Activated CD4-positive, CD25-positive, alpha-beta regulatory T cell treated with anti-CD3 and anti-CD28 coated beads, Interleukin-2, amount 50 U/mL, for 16 hours (primary cell): Measurements from ENCODE around the gene RASSF5.

Source experiments
- DNase-seq: peaks from one replicate; pipeline ENCODE4 v3.0.0-alpha.2; 2020; ENCODE audit warnings: low read depth, low spot score

The RASSF5 gene, protein sequence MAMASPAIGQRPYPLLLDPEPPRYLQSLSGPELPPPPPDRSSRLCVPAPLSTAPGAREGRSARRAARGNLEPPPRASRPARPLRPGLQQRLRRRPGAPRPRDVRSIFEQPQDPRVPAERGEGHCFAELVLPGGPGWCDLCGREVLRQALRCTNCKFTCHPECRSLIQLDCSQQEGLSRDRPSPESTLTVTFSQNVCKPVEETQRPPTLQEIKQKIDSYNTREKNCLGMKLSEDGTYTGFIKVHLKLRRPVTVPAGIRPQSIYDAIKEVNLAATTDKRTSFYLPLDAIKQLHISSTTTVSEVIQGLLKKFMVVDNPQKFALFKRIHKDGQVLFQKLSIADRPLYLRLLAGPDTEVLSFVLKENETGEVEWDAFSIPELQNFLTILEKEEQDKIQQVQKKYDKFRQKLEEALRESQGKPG

DNA sequence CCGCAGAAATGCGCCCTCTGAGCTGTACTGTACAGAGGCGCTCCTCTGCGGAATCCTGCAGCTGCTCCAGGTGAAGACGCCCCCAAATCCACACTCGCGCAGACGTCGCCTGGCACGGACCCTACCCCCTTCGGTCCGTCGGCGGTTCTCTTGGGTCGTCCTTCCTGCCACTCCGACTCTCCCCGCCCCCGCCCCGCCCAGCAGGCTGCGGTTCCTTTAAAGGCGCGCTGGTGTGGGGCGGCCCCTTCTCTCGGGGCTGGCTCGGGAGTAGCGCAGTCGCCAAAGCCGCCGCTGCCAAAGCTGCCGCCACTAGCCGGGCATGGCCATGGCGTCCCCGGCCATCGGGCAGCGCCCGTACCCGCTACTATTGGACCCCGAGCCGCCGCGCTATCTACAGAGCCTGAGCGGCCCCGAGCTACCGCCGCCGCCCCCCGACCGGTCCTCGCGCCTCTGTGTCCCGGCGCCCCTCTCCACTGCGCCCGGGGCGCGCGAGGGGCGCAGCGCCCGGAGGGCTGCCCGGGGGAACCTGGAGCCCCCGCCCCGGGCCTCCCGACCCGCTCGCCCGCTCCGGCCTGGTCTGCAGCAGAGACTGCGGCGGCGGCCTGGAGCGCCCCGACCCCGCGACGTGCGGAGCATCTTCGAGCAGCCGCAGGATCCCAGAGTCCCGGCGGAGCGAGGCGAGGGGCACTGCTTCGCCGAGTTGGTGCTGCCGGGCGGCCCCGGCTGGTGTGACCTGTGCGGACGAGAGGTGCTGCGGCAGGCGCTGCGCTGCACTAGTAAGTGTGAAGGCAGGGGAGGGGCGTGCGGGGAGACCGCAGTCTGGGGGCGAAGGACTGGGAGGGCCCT lies at the start of gene RASSF5:
RASSF5 (plus strand) TSS at position 248 of the 846 bp plus-strand sequence; CDS start at position 320, 72 bp downstream.
- peak; percentile 41 for DNase-seq

DNA sequence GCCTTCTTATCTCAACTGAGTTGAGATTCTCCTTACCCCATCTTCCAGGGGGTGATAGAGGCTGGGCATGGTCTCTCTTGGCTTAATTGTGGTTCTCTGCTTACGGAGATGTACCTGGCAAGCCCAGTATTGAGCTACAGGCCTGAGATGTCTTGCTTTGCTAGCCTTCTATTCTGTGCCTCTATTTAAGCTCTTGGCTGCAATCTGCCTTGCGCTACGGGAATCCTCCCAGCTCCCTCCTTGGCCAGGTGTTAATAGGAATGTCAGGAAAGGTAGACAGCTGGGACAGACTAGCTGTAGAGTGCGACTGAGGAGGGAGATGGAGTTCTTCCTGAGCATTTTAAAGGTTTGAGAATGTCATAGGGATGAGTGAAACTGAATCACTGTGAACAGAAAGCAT lies 47.6 kb upstream of the RASSF5 start:
- DNase-seq, result no peak

DNA sequence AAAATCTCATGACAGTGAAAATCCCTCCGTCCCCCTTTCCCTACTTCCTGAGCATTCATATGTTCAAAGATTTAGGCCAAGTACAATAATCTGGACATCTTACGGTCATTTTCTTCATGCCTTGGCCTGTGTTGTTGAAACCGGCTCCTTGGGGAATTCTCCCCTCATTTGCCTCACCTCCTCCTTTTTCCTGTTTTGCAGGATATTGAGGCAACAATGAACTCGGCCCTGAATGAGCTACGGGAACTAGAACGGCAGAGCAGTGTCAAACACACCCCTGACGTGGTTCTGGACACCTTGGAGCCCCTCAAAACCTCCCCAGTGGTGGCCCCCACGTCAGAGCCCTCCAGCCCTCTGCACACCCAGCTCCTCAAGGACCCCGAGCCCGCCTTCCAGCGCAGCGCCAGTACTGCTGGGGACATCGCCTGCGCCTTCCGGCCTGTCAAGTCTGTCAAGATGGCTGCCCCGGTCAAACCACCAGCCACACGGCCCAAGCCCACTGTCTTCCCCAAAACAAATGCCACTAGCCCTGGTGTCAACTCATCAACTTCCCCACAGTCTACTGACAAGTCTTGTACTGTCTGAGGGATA lies 46.4 kb upstream of the RASSF5 start:
- no peak for DNase-seq

DNA sequence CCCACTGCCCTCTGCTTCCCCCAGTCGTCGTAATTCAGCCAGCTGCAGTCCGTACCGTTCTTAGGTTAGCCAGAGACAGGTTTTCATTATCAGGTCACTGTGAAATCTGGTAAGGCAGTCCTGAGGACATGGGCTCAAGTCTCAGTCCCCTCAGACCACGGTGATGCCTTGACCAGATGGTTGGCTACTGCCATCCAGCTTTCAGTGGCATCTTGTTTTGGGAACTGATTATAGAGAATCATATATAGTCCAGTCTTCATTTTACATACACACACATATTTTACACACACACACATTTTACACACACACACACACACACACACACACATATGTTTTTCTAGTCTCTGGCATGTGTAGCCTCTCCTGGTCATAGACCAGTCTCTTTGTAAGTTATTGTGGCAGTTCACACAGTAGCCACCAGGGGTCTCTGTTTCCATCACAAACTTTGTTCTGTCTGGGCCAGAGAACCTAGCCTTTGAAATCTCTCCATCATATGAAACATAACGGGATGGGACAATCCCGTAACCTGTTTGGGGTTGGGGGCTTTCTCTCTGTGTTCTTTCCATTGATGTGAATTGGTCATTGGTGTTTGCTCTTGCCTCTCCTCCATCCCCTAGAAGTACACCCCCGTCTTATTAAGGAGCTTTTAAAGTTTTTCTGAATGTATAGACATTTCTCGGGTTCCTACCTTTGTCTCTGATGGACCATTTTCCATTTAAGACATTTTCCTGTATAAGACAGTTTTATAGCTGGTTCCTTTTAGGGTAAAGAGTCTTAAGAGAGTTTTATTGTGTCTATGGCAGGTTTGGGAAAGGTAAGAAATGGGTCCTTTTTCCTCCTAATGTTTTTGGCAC lies 45.5 kb upstream of the RASSF5 start:
- DNase-seq, result peak; percentile 58

DNA sequence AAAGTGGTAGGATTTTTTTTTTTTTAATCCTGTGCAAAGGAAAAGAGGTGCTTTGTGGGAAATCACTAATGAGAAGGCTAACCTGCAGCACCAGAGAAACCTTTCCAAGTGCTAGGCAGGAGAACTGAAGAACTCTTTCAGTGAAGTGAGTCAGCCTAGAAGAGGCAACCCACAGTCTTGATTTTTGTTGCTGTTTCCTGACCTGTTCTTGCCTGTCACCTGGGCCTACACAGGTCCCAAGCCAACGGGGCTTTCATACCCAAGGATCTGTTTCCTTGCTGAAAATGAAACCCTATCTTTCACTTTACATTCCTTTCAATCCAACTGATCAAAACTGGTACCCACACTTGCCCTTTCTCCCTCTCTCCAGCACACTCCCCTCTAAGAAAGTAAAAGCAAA lies 44.2 kb upstream of the RASSF5 start:
- DNase-seq, result no peak

DNA sequence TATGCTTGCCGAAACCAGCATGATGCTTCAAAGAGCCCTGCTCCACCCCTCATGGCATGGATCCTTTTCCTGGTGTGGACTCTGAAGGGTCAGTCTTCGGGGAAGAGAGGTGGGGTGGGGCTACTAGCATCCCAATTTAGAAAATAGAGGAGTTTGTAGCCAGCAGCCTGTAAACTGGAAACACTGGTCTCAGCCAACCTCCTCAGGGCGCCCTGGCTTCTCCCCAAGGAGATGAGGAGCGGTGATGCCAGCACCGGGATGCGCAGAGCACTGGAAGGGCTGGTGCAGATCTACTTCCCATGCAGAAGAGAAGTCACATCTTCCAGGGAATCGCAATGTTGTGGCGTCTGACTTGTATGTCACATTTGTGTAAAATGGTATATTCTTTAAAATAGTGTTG lies 43.4 kb upstream of the RASSF5 start:
- DNase-seq, result no peak

DNA sequence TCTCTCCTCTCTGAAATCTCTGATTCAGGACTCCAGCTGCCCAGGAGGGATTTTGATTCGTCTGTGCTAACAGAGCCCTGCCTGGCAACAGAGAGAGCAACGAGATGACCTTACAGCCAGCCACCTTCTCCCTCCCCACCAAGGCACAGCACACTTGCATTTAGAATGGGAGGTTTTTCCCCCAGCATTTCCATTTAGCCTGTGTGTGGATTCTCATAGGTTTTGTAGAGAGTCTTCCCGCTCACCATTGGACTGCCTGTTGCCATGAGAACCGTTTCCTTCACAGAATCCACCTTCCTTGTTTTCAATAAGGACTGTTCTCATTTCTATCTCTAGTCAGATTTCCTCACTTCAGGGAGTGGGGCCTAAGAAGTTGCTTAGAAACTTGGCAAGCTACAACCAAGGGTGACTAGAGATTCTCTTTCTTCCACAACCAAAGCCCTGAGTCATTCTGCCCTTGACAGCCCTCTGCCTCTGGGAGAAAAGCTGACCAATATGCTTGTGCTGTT lies 42.8 kb upstream of the RASSF5 start:
- DNase-seq, result no peak

DNA sequence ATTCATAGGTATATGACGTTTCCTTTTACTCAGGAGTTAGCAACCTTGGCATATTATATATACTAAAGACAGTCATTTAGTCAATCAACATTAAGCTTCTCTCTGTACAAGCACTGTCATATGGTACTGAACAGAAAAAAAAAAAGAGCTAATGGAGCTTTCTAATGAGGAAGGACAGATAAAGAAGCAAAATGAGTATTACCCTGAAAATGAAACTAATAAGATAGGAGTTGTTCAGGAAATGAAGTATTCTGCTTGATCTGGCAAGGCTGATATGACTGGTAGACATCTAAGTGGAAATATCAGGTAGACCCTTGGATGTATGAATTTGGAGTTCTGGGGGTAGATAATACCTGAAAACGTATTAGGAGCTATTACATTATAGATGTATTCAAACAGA lies 41.4 kb upstream of the RASSF5 start:
- no peak for DNase-seq

DNA sequence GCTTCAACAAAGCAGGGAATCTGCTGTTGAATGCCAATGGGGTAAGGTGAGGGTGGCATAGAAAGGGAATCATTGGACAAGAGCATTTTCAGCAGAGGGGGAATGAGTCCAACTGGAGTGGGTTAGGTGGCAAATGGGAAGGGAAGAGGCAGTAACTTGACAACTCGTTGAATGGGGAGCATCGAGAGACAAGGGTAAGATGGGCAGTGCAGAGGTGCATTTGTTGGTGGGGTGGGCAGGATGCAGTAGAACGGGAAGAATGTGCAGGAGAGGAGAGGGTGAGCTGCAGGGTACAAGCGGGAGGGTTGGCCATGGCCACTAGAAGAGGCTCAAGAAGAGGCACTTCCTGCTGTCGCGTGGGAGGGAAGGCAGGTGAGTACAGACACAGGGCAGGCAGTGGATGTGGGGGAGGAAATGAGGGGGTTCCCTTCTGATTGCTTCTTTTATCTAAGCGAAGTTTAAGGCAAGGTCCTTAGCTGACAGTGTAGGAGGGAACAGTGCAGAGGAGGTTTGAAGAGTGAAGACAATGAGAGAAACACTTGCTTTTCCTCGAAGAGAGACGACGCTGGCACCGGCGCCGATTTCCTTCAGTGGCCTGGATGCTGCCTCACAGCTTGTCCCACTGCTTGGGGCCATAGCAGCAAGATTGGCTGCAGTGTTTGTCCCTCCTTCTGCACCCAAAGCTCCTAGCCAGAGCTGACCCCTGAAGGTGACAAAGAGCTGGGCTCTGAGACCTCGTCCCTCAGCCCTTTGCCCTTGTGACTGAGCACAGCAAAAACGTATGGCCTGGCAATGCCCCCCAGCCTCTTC lies 40.3 kb upstream of the RASSF5 start:
- DNase-seq, result no peak

DNA sequence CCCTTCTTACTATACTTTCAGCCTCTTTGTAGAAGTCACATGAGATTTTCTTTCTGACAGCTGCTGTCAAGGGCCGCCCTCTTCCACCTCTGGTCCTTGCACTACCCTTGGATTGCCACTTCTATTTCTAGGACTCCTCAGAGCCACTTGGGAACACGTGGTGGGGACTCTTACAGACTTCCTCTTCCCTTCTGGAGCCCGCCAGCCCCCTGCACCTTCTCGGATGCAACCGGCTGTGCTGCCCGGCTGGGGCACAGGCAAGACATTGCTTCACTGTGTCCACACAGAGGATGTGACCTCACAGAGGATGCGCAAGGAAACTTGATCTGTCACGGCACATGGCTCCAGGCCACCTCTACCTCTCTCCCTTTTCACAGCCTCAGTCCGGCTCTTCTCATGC lies 39.4 kb upstream of the RASSF5 start:
- no peak for DNase-seq

DNA sequence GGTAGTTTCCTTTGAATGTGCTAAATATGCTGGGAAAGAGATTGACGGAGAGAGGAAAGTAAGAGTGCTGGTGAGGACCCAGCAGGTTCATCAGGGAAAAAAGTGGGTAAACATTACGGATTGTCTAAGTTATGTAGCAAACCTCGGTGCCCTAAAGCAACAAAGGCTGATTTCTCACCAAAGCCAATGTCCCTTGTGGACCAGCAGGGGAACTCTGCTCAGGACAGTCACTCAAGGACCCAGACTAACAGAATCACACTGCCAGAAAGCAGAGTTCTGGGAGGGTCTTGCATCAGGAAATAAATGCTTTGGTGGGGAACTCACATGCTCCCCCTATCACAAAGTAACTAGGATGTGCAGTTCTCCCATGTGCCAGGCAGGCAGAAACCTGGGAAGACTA lies 38.8 kb upstream of the RASSF5 start:
- no peak for DNase-seq

DNA sequence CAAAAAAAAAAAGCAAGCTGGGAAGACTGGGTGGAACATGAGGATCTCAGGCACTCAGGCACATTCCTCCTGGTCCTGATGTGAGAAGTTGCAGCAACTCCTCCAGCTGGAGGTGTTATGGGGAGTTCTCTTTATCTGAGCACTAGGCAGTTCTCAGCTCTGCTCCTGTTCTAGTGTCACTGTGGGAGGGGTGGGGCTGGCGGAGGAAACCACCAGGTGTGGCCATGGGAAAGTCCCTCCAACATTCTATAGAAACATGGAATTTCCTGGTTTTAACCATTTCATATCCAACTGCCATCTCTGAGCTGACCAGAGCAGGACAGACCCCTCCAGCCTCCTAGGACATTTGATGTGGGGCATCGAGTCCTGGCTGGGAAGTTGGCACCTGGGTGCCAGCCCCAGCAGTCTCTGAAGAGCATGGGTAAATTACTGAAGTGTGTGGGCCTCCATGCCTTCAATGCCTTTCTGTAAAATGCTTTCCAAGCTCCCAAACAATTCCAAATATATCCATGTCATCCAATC lies 37.9 kb upstream of the RASSF5 start:
- no peak for DNase-seq

DNA sequence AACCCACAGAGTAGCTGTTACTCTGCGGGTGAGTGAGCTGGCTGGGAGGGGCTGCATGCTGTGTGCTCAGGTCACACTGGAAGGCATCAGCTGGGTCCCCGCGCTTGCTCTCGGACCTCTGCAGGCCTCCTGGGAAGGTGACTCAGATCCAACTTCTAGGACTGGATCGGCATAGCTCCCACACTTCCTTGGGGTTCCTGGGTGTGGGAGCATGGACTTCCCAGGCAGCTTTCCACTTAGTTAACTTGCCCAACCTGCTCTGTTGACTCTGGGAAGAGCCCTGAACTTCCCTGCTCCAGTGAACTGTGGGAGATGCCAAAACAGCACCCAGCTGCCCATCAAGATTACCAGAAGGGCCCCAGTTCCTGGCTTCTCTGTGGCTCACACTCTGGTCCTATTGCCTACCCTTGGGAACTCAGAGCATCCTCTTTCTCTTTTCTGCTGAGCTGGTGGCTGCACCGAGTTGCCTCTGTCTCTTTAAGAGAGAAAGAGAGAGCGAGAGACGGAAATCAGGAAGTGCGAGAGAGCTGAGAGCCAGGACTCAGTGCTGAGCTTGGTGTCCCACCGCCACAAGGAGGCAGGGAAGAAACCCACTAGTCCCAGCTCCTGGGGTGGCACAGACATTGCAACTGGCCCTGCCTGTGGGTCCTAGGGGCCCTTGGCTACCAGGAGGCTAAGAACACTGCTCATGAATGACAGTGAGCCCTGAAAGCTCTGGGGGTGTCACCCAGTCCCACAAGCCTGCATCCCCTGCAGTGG lies 37.2 kb upstream of the RASSF5 start, which contains the start of gene IKBKE:
IKBKE (plus strand) TSS at position 544 of the 759 bp plus-strand sequence. CDS start 2,752 bp downstream, outside the sequence.
- DNase-seq, result no peak

DNA sequence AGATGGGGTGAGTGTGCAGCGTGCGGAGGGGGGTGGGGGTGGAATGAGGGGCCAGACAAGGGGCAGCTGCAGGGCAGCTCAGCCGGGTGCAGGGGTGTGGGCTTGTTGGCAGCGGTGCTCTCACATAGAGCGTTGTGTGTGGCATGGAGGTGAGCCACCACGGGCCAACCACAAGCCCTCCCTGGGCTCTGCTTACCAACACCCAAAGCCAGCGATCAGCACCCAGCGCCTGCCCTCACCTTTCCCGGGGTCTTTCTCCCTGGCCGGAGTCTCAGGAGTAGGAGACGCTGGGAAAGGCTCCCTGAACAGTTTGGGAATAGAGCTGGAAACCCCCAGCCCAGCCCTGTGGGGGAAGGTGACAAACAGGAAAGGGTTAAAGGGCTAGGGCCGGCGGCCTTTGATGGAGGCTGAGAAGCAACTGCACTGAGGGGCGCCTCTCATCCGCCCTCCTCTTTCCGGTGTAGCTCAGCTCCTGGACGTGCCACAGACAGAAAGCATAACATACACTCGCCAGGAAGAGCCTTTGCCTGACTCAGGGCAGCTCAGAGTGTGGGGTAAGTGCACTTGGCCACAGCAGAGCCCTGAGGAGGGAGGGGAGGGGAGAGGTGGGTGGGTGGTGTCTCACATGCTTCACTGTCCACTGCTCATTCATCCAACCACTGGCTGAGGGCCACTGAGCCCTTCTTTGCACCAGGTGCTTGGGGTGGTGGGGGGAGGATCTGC lies 36.5 kb upstream of the RASSF5 start:
- no peak for DNase-seq

DNA sequence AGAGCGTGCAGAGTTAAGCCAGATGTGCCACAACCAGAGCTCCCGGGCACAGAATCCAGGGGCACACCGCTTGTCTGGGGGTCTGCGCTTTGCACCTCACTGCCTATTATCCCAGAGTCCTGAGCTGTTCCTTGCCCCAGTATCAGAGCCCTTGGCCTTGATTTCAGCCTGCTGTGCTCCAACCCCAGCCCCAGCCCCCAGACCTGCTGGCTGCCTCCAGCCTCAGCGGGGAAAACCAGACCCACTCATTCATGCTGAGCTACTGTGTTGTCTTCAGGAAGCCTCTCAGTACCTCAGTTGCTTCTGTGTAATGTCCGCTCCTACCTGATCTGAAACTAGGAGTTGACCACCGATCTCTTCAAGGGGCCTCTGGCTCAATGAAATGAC lies 35.9 kb upstream of the RASSF5 start:
- no peak for DNase-seq

DNA sequence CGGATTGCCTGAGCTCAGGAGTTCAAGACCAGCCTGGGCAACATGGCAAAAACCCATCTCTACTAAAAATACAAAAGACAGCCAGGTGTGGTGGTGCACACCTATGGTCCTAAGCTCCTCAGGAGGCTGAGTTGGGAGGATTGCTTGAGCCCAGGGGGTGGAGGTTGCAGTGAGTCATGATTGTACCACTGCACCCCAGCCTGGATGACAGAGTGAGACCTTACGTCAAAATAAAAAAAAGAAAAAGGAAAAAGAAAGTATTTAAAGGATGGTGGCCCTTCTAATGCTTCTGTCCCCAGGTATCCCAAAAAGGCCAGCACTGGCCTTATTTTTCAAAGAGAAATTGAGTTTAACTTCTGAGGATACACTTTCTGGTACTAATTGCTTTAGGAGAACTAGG lies 35.3 kb upstream of the RASSF5 start:
- DNase-seq, result no peak

DNA sequence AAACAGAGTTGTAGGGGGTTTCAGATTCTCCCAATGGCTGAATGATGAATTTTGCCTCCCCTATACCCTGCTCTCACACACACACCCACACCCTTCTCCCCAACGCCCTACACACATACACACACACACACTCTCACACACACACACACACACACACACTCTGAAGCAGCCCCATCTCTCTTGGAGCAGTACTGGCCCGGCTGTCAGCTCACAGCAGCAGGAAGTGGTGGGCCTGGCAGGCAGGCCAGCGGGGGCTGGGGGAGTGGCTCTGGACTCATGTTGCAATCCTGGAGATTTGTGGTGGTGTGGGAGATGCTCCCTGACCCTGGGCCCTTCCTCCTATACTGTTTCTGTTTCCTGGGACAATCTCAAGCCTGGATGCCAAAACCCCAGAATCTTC lies 34.9 kb upstream of the RASSF5 start:
- no peak for DNase-seq

DNA sequence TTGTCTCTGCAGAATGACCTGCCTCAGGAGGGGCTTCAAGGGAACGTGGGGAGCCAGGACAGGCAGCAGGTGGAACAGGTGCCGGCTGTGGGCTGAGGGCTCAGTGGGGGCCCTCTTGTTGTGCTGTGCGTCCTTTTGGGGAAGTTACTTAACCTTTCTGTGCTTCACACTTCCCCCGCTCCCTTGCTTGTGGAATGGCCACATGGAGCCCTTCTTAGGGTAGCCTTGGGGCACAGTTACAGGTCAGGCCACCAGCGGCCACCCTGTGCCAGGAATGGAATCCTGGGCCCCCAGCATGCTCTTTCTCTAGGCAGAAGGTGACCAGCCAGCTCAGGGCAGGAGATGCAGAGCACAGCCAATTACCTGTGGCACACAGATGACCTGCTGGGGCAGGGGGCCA lies 34.4 kb upstream of the RASSF5 start:
- no peak for DNase-seq

DNA sequence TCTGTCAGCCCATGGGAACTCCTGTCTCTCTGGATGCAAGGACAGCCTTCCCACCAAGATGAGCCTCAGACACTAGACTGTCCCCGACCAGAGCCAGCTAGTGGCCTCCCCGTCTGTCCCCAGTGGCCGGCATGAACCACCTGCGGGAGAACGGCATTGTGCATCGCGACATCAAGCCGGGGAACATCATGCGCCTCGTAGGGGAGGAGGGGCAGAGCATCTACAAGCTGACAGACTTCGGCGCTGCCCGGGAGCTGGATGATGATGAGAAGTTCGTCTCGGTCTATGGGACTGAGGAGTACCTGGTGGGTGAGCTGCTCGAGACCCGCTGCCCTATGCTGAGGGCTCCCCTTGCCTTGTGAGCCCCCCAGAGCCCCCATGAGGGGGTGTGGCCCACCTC lies 31.3 kb upstream of the RASSF5 start:
- DNase-seq, result no peak
